Caco-2 (cell line): ENCODE results near the gene GRID1. TPM values are rescaled to one million over a fixed set of nuclear protein-coding genes. Genes with fewer than 3 reads are reported as not detected.
A peak's percentile ranks its signal among the peaks of the same experiment; 100 is the strongest.

Experiments
- BruUV-seq: library from RNA; stranded (reverse); fragments of 400-500 nt; replicated peaks from 2 replicates; lab custom pipeline; 2021; lab: Mats Ljungman, UMichigan
- CTCF ChIA-PET: fragments of 300-600 bp; sonication (Branson Sonifier 250); formaldehyde crosslinking; loops from one replicate; lab custom pipeline; 2022; ENCODE audit warnings: antibody characterized with exemption; lab: Charles Lee
- POLR2A ChIA-PET: fragments of 300-600 bp; sonication (Branson Sonifier 250); formaldehyde crosslinking; loops from one replicate; lab custom pipeline; 2022; ENCODE audit warnings: antibody characterized with exemption; lab: Charles Lee
- DNase-seq, 2 experiments: peaks; one replicate each; pipeline versions ENCODE4 v3.0.0 to v3.0.0-alpha.2; 2020 to 2022
- H3K27me3 ChIP-seq: replicated peaks from 2 replicates; pipeline ENCODE4 v1.6.0; 2011; ENCODE audit warnings: low read length; ENCODE audit not compliant: control insufficient read depth, insufficient read depth
- H3K36me3 ChIP-seq: 2 replicates; pipeline ENCODE4 v1.5.1; 2011; ENCODE audit warnings: low read length; ENCODE audit not compliant: control insufficient read depth, insufficient read depth
- H3K4me1 ChIP-seq: fragments of 250-450 bp; sonication (Bioruptor Pico); 2 replicates; pipeline ENCODE4 v1.5.1; 2020; ENCODE audit warnings: mild to moderate bottlenecking
- H3K4me3 ChIP-seq: 2 replicates; pipeline ENCODE4 v1.5.1; 2011; ENCODE audit warnings: low read depth, mild to moderate bottlenecking, control low read depth, low read length
- H3K9me3 ChIP-seq: fragments of 250-450 bp; sonication (Bioruptor Pico); 2 replicates; pipeline ENCODE4 v1.5.1; 2020; ENCODE audit warnings: mild to moderate bottlenecking, moderate library complexity
- H3K27ac Mint-ChIP-seq: one replicate; pipeline ENCODE4 v1.8.0; 2022; ENCODE audit warnings: mixed read lengths; ENCODE audit not compliant: unreplicated experiment
- H3K27me3 Mint-ChIP-seq: one replicate; pipeline ENCODE4 v1.8.0; 2022; ENCODE audit warnings: mixed read lengths; ENCODE audit not compliant: insufficient read depth, unreplicated experiment
- H3K36me3 Mint-ChIP-seq: one replicate; pipeline ENCODE4 v1.8.0; 2022; ENCODE audit warnings: mild to moderate bottlenecking, mixed read lengths; ENCODE audit not compliant: insufficient read depth, unreplicated experiment
- H3K4me1 Mint-ChIP-seq: one replicate; pipeline ENCODE4 v1.8.0; 2022; ENCODE audit warnings: low read depth, mixed read lengths; ENCODE audit not compliant: unreplicated experiment
- H3K4me3 Mint-ChIP-seq: one replicate; pipeline ENCODE4 v1.8.0; 2022; ENCODE audit warnings: mild to moderate bottlenecking, moderate library complexity, mixed read lengths; ENCODE audit not compliant: unreplicated experiment
- H3K9me3 Mint-ChIP-seq: one replicate; pipeline ENCODE4 v1.8.0; 2022; ENCODE audit warnings: mixed read lengths; ENCODE audit not compliant: unreplicated experiment
- intact Hi-C: fragments of 100-400 bp; cut with micrococcal nuclease; formaldehyde crosslinking; loops from one replicate; pipeline ENCODE4 v1.10.0; 2022; ENCODE audit not compliant: unreplicated experiment
- total RNA-seq: library from RNA; stranded (reverse); gene quantifications from 2 replicates; pipeline ENCODE4 v1.2.3, GENCODE V29; 2022
- TF ChIP-seq, protein P1 (sequence below), 2 experiments: fragments of 200-600 bp in 1 of 2; IDR thresholded peaks; 1 replicate in 1 of 2; 2 replicates in 1 of 2; pipeline versions ENCODE4 v1.5.1 to v1.8.0; 2011 to 2022; ENCODE audit warnings: antibody characterized with exemption in 1 of 2, control low read depth in 1 of 2, inconsistent platforms in 1 of 2, low read depth in 1 of 2, low read length in 1 of 2, mild to moderate bottlenecking in 1 of 2, moderate library complexity in 1 of 2; ENCODE audit not compliant: insufficient read depth in 1 of 2, severe bottlenecking in 1 of 2, unreplicated experiment in 1 of 2

GRID1 gene
- total RNA-seq, 1 experiment from 2014 or later = 8.0 TPM

DNA sequence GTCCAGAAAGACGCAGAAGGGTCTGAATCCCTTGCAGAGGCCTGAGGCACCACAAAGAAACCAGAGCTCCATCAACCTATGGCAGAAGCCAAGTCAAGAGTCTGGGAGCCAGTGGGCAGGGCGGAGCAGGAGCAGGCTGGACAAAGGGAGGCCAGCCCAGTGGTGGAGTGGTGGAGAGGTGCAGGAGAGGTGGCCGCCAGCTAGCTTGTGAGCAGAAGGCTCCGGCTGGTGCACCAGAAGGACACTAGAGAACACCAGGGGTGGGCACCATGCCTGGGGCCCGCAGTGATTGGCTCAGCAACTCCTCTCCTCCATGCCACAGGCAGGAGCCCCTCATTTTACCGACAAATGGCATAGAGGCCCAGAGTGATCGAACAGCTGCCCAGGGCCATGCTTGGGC, 186.6 kb downstream of the GRID1 start:
- H3K9me3 ChIP-seq = no peaks in the 10 kb centered on the region
- DNase-seq = no peak
- no peak overlapping the region for H3K27ac Mint-ChIP-seq
- H3K9me3 Mint-ChIP-seq = no peaks in the 10 kb centered on the region
- TF ChIP-seq, protein P1, sequence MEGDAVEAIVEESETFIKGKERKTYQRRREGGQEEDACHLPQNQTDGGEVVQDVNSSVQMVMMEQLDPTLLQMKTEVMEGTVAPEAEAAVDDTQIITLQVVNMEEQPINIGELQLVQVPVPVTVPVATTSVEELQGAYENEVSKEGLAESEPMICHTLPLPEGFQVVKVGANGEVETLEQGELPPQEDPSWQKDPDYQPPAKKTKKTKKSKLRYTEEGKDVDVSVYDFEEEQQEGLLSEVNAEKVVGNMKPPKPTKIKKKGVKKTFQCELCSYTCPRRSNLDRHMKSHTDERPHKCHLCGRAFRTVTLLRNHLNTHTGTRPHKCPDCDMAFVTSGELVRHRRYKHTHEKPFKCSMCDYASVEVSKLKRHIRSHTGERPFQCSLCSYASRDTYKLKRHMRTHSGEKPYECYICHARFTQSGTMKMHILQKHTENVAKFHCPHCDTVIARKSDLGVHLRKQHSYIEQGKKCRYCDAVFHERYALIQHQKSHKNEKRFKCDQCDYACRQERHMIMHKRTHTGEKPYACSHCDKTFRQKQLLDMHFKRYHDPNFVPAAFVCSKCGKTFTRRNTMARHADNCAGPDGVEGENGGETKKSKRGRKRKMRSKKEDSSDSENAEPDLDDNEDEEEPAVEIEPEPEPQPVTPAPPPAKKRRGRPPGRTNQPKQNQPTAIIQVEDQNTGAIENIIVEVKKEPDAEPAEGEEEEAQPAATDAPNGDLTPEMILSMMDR (IDR thresholded peaks at IDR 0.05; ENCODE audit: insufficient read depth in 1 of 2, low read depth in 1 of 2, low read length in 1 of 2, severe bottlenecking in 1 of 2, unreplicated experiment in 1 of 2) = no peak
- H3K36me3 Mint-ChIP-seq = no peaks in the 10 kb centered on the region
- BruUV-seq = no TSS peak
- no peaks in the 10 kb centered on the region; the same call in 1 of the 2 replicates for H3K27me3 ChIP-seq
- peaks cover 8% of the 10 kb centered on the region for H3K27me3 Mint-ChIP-seq
- H3K4me1 Mint-ChIP-seq = no peaks in the 10 kb centered on the region
- ChIA-PET POLR2A (no interaction called here), CTCF (no interaction called here)
- H3K4me3 Mint-ChIP-seq = no peak overlapping the region
- H3K4me3 ChIP-seq = no peak overlapping the region
- H3K4me1 ChIP-seq = no peaks in the 10 kb centered on the region
- intact Hi-C loops = no loop called here
- H3K36me3 ChIP-seq = no peaks in the 10 kb centered on the region

DNA sequence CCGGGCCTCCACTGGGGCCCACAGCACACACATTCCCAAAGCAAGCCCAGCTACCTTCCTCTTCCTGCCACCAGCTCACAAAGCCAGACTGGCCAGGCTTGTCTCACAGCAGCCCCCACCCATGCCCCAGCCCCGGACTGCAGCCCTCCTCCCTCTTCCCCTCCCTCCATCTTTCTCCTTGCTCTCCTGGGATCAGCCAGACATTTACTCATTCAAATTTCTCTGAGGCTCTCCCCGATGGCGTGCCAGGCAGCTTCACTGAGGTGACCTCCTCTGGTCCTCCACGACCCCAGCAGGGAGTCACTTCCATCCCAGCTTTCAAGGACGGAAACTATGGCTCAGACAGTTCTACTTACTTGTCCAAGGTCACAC, 187.5 kb downstream of the GRID1 start:
- H3K27me3 ChIP-seq = no peaks in the 10 kb centered on the region; the same call in 1 of the 2 replicates
- Mint-ChIP-seq H3K36me3 (no peaks in the 10 kb centered on the region), H3K4me3 (no peak overlapping the region), H3K27ac (no peak overlapping the region), H3K9me3 (no peaks in the 10 kb centered on the region), H3K27me3 (peaks cover 6% of the 10 kb centered on the region), H3K4me1 (no peaks in the 10 kb centered on the region)
- no peaks in the 10 kb centered on the region for H3K4me1 ChIP-seq
- intact Hi-C loops = no loop called here
- DNase-seq = no peak
- H3K4me3 ChIP-seq = no peak overlapping the region
- CTCF ChIA-PET = no interaction called here
- H3K36me3 ChIP-seq = no peaks in the 10 kb centered on the region
- no peaks in the 10 kb centered on the region for H3K9me3 ChIP-seq
- TF ChIP-seq, protein P1 (IDR thresholded peaks at IDR 0.05; ENCODE audit: insufficient read depth in 1 of 2, low read depth in 1 of 2, low read length in 1 of 2, severe bottlenecking in 1 of 2, unreplicated experiment in 1 of 2) = no peak
- POLR2A ChIA-PET = no interaction called here
- BruUV-seq = no TSS peak

DNA sequence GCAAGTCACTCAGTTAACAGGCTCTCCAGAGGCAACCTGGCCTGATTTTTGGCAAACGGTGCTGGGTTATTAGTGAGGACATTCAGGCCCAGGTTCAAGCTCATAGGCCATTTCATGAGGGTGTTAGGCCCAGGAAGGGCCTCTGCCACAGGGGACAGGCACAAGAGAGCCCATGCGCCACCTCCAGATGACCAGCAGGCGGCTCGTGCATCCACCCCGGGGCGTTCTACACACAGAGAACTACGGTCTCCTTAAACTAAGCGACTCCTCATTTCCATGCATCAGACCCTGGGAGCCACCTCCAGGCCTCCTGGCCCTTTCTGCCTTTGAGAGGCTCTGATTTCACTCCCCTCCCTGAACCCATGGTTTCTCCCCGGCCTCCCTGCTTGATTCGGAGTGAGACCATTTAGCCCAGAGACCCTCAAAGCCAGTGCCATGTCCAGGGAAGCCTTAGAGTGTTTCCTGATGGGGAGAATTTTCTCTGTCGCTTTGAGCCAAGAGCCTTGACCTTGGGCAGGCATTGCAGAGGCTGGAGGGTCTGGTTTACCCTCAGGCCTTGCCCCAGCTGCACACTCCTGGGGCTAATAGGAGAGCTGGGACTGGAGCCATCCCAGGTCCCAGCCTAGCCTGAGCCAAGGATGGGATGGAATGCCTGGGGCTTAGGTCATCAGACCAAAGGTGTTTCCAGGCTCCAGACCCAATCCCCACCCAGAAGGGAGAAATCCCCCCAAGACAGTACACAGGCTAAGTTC, 188.0 kb downstream of the GRID1 start:
- no peaks in the 10 kb centered on the region for H3K4me1 ChIP-seq
- peaks cover 6% of the 10 kb centered on the region for H3K27me3 Mint-ChIP-seq
- peak; percentile 46 to 52 for DNase-seq
- BruUV-seq = no TSS peak
- no peaks in the 10 kb centered on the region for H3K4me1 Mint-ChIP-seq
- no peaks in the 10 kb centered on the region for H3K36me3 ChIP-seq
- TF ChIP-seq, protein P1 (IDR thresholded peaks at IDR 0.05; ENCODE audit: insufficient read depth in 1 of 2, low read depth in 1 of 2, low read length in 1 of 2, severe bottlenecking in 1 of 2, unreplicated experiment in 1 of 2) = peak; percentile 61 to 63
- no peak overlapping the region for H3K27ac Mint-ChIP-seq
- H3K9me3 Mint-ChIP-seq = no peaks in the 10 kb centered on the region
- no peak overlapping the region for H3K4me3 Mint-ChIP-seq
- intact Hi-C loops = loop anchor here (1.0 kb wide), 1 partner anchor 199 kb away; no protein-coding TSS in a partner anchor
- no peaks in the 10 kb centered on the region for H3K36me3 Mint-ChIP-seq
- H3K27me3 ChIP-seq = no peaks in the 10 kb centered on the region; the same call in 1 of the 2 replicates
- POLR2A ChIA-PET = no interaction called here
- H3K9me3 ChIP-seq = no peaks in the 10 kb centered on the region
- H3K4me3 ChIP-seq = no peak overlapping the region
- CTCF ChIA-PET = interaction anchor here (0.6 kb wide), 1 partner anchor 187 kb away, joined by 3 read pairs; no protein-coding TSS in a partner anchor
